ENCODE data around the gene IFT20. TPM values are rescaled to one million over a fixed set of nuclear protein-coding genes. Genes with fewer than 3 reads are reported as not detected.

Gene IFT20
- total RNA-seq, 1 experiment from 2014 or later: 21.0 TPM

GRCh38 chr17:28367641-28368305, 32.5 kb upstream of the IFT20 start:
- Histone ChIP-seq H3K4me2 (ENCODE audit: insufficient read depth, insufficient read length, low read length) (no peak overlapping the region), H3K56ac (ENCODE audit: insufficient read length, low read depth, low read length) (no peak overlapping the region)

More at GRCh38 chr17:28367641-28368305, 32.5 kb upstream of the IFT20 start:
- no peak overlapping the region for H3K4ac ChIP-seq (ENCODE audit: low read depth, low read length)
- H4K5ac ChIP-seq (ENCODE audit: insufficient read length, low read depth, low read length): no peak overlapping the region
- H3K14ac ChIP-seq (ENCODE audit: insufficient read depth, low read length): no peak overlapping the region
- H2BK5ac ChIP-seq (ENCODE audit: insufficient read length, low read length): no peak overlapping the region
- no peaks in the 10 kb centered on the region; a peak in 1 of 5 replicates for H3K9me3 Mint-ChIP-seq
- no peak overlapping the region for H4K91ac ChIP-seq (ENCODE audit: insufficient read length, low read depth, low read length)
- H2BK120ac ChIP-seq (ENCODE audit: low read depth, low read length, poor library complexity, severe bottlenecking): no peak overlapping the region
- peaks cover 0 to 5% (median 0%) of the 10 kb centered on the region in 3 experiments; a peak in 2 of 7 replicates for H3K36me3 Mint-ChIP-seq (ENCODE audit: insufficient read depth in 1 of 3, low read depth in 3 of 3)
- TF ChIP-seq CTCF (conservative IDR thresholded peaks at IDR 0.05): no peak
- no peaks in the 10 kb centered on the region for H3K79me2 ChIP-seq (ENCODE audit: insufficient read depth, low read length)
- H3K18ac ChIP-seq (ENCODE audit: insufficient read length, low read depth, low read length): no peak overlapping the region
- H3K27me3 Mint-ChIP-seq (ENCODE audit: low read depth): peaks cover 9% of the 10 kb centered on the region
- no peak overlapping the region for H3K27ac ChIP-seq (ENCODE audit: insufficient read length, low read depth, low read length)
- H3K4me1 Mint-ChIP-seq: peaks cover 14 to 19% of the 10 kb centered on the region in 2 experiments
- no peak overlapping the region for H2BK20ac ChIP-seq (ENCODE audit: low read depth, low read length, poor library complexity, severe bottlenecking)
- no CpG with 5 or more reads among the region's 21 CpGs for WGBS (ENCODE audit: extremely low coverage, insufficient read length, low lambda C conversion rate)
- no peak overlapping the region for H3T11ph ChIP-seq (ENCODE audit: low read length)
- H2BK12ac ChIP-seq (ENCODE audit: insufficient read length, low read depth, low read length): no peak overlapping the region
- H4K8ac ChIP-seq (replicated peaks; ENCODE audit: insufficient read length, low read depth, low read length): no peak overlapping the region
- no peak overlapping the region for H3K27ac Mint-ChIP-seq
- DNase-seq: no peak
- peaks cover 2% of the 10 kb centered on the region; the same call in 1 of the 2 replicates for H3K4me1 ChIP-seq (ENCODE audit: insufficient read depth, low read length)
- H4K20me1 ChIP-seq (ENCODE audit: control insufficient read depth, insufficient read depth, insufficient read length): peaks cover 2% of the 10 kb centered on the region
- H3K23ac ChIP-seq (ENCODE audit: insufficient read length, low read depth, low read length): no peak overlapping the region
- H3K9ac ChIP-seq (ENCODE audit: extremely low read depth, insufficient read length, low read length): no peak overlapping the region
- H3K27me3 ChIP-seq (ENCODE audit: insufficient read depth, low read length): peaks cover 5% of the 10 kb centered on the region; the same call in 1 of the 2 replicates
- H2AFZ ChIP-seq (ENCODE audit: low read length): no peak overlapping the region
- H2AK5ac ChIP-seq (ENCODE audit: insufficient read length, low read length): no peak overlapping the region
- no peak overlapping the region for H2BK15ac ChIP-seq (ENCODE audit: low read depth, low read length)
- H3K4me3 Mint-ChIP-seq: no peak overlapping the region
- peaks cover 10% of the 10 kb centered on the region for H3K23me2 ChIP-seq (ENCODE audit: insufficient read length, low read depth, low read length, poor library complexity, severe bottlenecking)
- no peaks in the 10 kb centered on the region for H3K9me3 ChIP-seq (ENCODE audit: control insufficient read depth, low read depth, low read length)
- H3K79me1 ChIP-seq (ENCODE audit: insufficient read depth, low read depth, low read length, poor library complexity, severe bottlenecking): no peaks in the 10 kb centered on the region
